HCT116 (cell line): ENCODE measurements around the gene SF1.

Experiments
- EZH2 ChIP-seq: fragments of 200-600 bp; sonication (generic); IDR thresholded peaks from 2 replicates; pipeline ENCODE4 v1.6.1; 2017; ENCODE audit warnings: antibody characterized with exemption, mixed run types
- JUND ChIP-seq: IDR thresholded peaks from 2 replicates; pipeline ENCODE4 v1.6.1; 2012
- POLR2AphosphoS5 ChIP-seq: IDR thresholded peaks from 2 replicates; pipeline ENCODE4 v1.6.1; 2011; ENCODE audit warnings: mild to moderate bottlenecking, low read depth, low read length, moderate library complexity
- RAD21 ChIP-seq: IDR thresholded peaks from 2 replicates; pipeline ENCODE4 v1.6.1; 2012; ENCODE audit warnings: low read depth, mild to moderate bottlenecking
- ZNF274 ChIP-seq: fragments of 200-500 bp; sonication (Bioruptor generic); IDR thresholded peaks from 2 replicates; pipeline ENCODE4 v1.6.1; 2014; ENCODE audit warnings: mild to moderate bottlenecking, low read depth, low read length, inconsistent platforms
- TF ChIP-seq, protein P1 (sequence below), 3 experiments: fragments of 200-600 bp in 1 of 3; sonication (generic) in 1 of 3; IDR thresholded peaks in 2 of 3; conservative IDR thresholded peaks in 1 of 3; 2 replicates each; pipeline ENCODE4 v1.5.1; 2012 to 2017; ENCODE audit warnings: low read depth in 2 of 3, low read length in 2 of 3, antibody characterized with exemption in 1 of 3, borderline replicate concordance in 1 of 3, control low read depth in 1 of 3, mild to moderate bottlenecking in 1 of 3, mixed read lengths in 1 of 3, mixed run types in 1 of 3, moderate library complexity in 1 of 3; ENCODE audit not compliant: insufficient read depth in 1 of 3

DNA sequence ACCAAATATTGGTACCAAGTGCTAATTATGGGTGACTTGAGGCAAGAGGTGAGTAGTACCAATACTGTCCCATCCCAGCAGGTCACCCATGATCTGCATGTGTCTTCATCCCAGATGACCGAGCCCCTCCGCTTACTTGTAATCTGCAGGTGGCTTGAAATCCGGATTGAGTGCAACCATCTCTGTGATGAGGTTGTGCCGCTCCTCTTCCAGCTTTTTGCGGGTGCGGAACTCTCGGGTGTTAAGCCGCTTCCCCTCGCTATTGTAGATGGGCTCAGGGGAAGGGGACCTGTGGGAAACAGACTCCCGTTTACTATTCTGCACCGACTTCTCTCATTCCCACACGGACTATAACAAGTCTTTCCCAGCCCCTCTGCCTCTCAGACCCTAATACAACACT is 8.2 kb downstream of the SF1 start:
- TF ChIP-seq, protein P1, sequence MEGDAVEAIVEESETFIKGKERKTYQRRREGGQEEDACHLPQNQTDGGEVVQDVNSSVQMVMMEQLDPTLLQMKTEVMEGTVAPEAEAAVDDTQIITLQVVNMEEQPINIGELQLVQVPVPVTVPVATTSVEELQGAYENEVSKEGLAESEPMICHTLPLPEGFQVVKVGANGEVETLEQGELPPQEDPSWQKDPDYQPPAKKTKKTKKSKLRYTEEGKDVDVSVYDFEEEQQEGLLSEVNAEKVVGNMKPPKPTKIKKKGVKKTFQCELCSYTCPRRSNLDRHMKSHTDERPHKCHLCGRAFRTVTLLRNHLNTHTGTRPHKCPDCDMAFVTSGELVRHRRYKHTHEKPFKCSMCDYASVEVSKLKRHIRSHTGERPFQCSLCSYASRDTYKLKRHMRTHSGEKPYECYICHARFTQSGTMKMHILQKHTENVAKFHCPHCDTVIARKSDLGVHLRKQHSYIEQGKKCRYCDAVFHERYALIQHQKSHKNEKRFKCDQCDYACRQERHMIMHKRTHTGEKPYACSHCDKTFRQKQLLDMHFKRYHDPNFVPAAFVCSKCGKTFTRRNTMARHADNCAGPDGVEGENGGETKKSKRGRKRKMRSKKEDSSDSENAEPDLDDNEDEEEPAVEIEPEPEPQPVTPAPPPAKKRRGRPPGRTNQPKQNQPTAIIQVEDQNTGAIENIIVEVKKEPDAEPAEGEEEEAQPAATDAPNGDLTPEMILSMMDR (IDR thresholded peaks at IDR 0.05 in 2 of 3, conservative IDR thresholded peaks at IDR 0.05 in 1 of 3; ENCODE audit: borderline replicate concordance in 1 of 3, insufficient read depth in 1 of 3, low read depth in 2 of 3, low read length in 2 of 3): no peak
- no peak for TF ChIP-seq RAD21
- TF ChIP-seq JUND: no peak
- no peak for TF ChIP-seq EZH2
- no peak for TF ChIP-seq POLR2AphosphoS5
- no peak for TF ChIP-seq ZNF274
